B cell (primary cell): ENCODE data around the gene BANP. TPM values are rescaled to one million over a fixed set of nuclear protein-coding genes. Genes with fewer than 3 reads are reported as not detected.
A peak's percentile ranks its signal among the peaks of the same experiment; 100 is the strongest.

Experiments
- ATAC-seq: fragments of 200-7000 bp; cut with Tn5 transposase; one replicate; pipeline ENCODE4 v1.10.0; 2021; ENCODE audit warnings: low read depth, mild to moderate bottlenecking, moderate number of reproducible peaks, moderate library complexity
- CTCF ChIA-PET: fragments of 350-600 bp; sonication (Branson Sonifier 250); formaldehyde crosslinking; loops from one replicate; lab custom pipeline; 2021; ENCODE audit warnings: antibody characterized with exemption, inconsistent platforms; lab: Charles Lee
- POLR2A ChIA-PET: fragments of 350-600 bp; sonication (Branson Sonifier 250); formaldehyde crosslinking; loops from one replicate; lab custom pipeline; 2021; ENCODE audit warnings: antibody characterized with exemption; lab: Charles Lee
- DNase-seq: peaks from one replicate; pipeline ENCODE4 v3.0.0; 2013
- H2AFZ ChIP-seq: 2 replicates; pipeline ENCODE4 v1.6.1; 2012; ENCODE audit warnings: mild to moderate bottlenecking, low read depth, low read length; ENCODE audit not compliant: insufficient read depth, poor library complexity, severe bottlenecking
- H3K27ac ChIP-seq, 2 donors: 1 replicate in 1 of 2; 2 replicates in 1 of 2; pipeline ENCODE4 v1.5.1; 2012 to 2013; ENCODE audit warnings: low read length in 2 of 2, mild to moderate bottlenecking in 2 of 2, moderate library complexity in 1 of 2
- H3K27me3 ChIP-seq, 4 experiments: fragments of 200-600 bp in 1 of 4; sonication (generic) in 1 of 4; replicated peaks in 1 of 4; 1 replicate in 2 of 4; 2 replicates in 2 of 4; pipeline versions ENCODE4 v1.6.1 to v1.7.0; 2013 to 2016; ENCODE audit warnings: low read length in 3 of 4, mild to moderate bottlenecking in 2 of 4, mixed read lengths in 1 of 4, moderate library complexity in 1 of 4; ENCODE audit not compliant: insufficient read depth in 4 of 4, control insufficient read depth in 3 of 4; ENCODE audit errors: control extremely low read depth in 1 of 4
- H3K36me3 ChIP-seq, 2 experiments: replicated peaks in 1 of 2; 1 replicate in 1 of 2; 2 replicates in 1 of 2; pipeline versions ENCODE4 v1.6.1 to v1.7.1; 2013; ENCODE audit warnings: low read length in 1 of 2; ENCODE audit not compliant: insufficient read depth in 2 of 2, control insufficient read depth in 1 of 2; ENCODE audit errors: control extremely low read depth in 1 of 2, extremely low read depth in 1 of 2
- H3K4me1 ChIP-seq, 2 donors: fragments of 200-600 bp in 1 of 2; sonication (generic) in 1 of 2; 1 replicate in 1 of 2; 2 replicates in 1 of 2; pipeline versions ENCODE4 v1.5.1 to v1.6.1; 2013 to 2017; ENCODE audit warnings: low read length in 2 of 2; ENCODE audit not compliant: control insufficient read depth in 2 of 2, insufficient read depth in 2 of 2
- H3K4me2 ChIP-seq: replicated peaks from 2 replicates; pipeline ENCODE3; 2012; ENCODE audit warnings: mild to moderate bottlenecking, low read depth, low read length; ENCODE audit not compliant: poor library complexity, severe bottlenecking
- H3K4me3 ChIP-seq, 5 experiments: fragments of 200-600 bp in 1 of 5; sonication (generic) in 1 of 5; 1 replicate in 3 of 5; 2 replicates in 2 of 5; pipeline versions ENCODE4 v1.5.1 to v1.7.0; 2011 to 2016; ENCODE audit warnings: low read length in 4 of 5, mild to moderate bottlenecking in 4 of 5, low read depth in 2 of 5, control low read depth in 1 of 5, moderate library complexity in 1 of 5; ENCODE audit not compliant: insufficient read depth in 1 of 5; ENCODE audit errors: control extremely low read depth in 1 of 5, extremely low read depth in 1 of 5
- H3K79me2 ChIP-seq: fragments of 200-600 bp; sonication (generic); one replicate; pipeline ENCODE4 v1.6.0; 2016; ENCODE audit warnings: low read length; ENCODE audit not compliant: control insufficient read depth, insufficient read depth
- H3K9ac ChIP-seq: fragments of 200-600 bp; sonication (generic); 2 replicates; pipeline ENCODE4 v1.6.1; 2017; ENCODE audit warnings: mild to moderate bottlenecking, low read length, moderate library complexity
- H3K9me3 ChIP-seq, 3 donors: one replicate each; pipeline versions ENCODE4 v1.6.1 to v1.7.1; 2013; ENCODE audit warnings: low read length in 2 of 3; ENCODE audit not compliant: control insufficient read depth in 2 of 3, insufficient read depth in 1 of 3; ENCODE audit errors: control extremely low read depth in 1 of 3
- H4K20me1 ChIP-seq: 2 replicates; pipeline ENCODE4 v1.6.0; 2012; ENCODE audit warnings: mild to moderate bottlenecking, low read length; ENCODE audit not compliant: insufficient read depth, control insufficient read depth, poor library complexity, severe bottlenecking
- H3K27ac Mint-ChIP-seq: one replicate; pipeline ENCODE4 v1.8.0; 2021; ENCODE audit warnings: mixed read lengths
- H3K27me3 Mint-ChIP-seq: one replicate; pipeline ENCODE4 v1.8.0; 2021; ENCODE audit warnings: mixed read lengths
- H3K4me1 Mint-ChIP-seq: one replicate; pipeline ENCODE4 v1.8.0; 2021; ENCODE audit warnings: mixed read lengths
- H3K4me3 Mint-ChIP-seq: one replicate; pipeline ENCODE4 v1.8.0; 2021; ENCODE audit warnings: mixed read lengths
- H3K9me3 Mint-ChIP-seq: one replicate; pipeline ENCODE4 v1.8.0; 2022; ENCODE audit warnings: mixed read lengths; ENCODE audit not compliant: insufficient read depth
- CTCF ChIP-seq: fragments of 200-600 bp; IDR thresholded peaks from one replicate; pipeline ENCODE4 v1.8.0; 2022; ENCODE audit warnings: antibody characterized with exemption, mild to moderate bottlenecking
- EZH2 ChIP-seq: IDR thresholded peaks from 2 replicates; pipeline ENCODE4 v1.6.1; 2012; ENCODE audit warnings: borderline replicate concordance, low read depth, mild to moderate bottlenecking, moderate library complexity, low read length; ENCODE audit not compliant: insufficient read depth, poor library complexity, severe bottlenecking
- WGBS: methylation state at CpG from one replicate; pipeline ENCODE4 v1.1.5; 2013; ENCODE audit warnings: missing lambda C conversion rate; ENCODE audit not compliant: insufficient coverage; 5-methylcytosine and 5-hydroxymethylcytosine counted together
- intact Hi-C: fragments of 100-400 bp; cut with micrococcal nuclease; formaldehyde crosslinking; loops from one replicate; pipeline ENCODE4 v1.10.0; 2022
- polyA plus RNA-seq: library from polyadenylated mRNA; depleted of rRNA; stranded (reverse); fragments of >200 nt; gene quantifications from 2 replicates; pipeline ENCODE4 v1.2.3, GENCODE V29; 2012
- total RNA-seq, 2 donors: library from RNA; stranded (reverse); fragments of 120-200 nt in 1 of 2; gene quantifications; 1 replicate in 1 of 2; 2 replicates in 1 of 2; pipeline versions ENCODE4 v1.2.3 to v1.2.4, GENCODE V29; 2013 to 2022

The BANP gene
- total and polyA plus RNA-seq, 2 donors (not counting 1 experiment from before 2014, with no cell fraction given), result 44.4 to 181 TPM

GRCh38 chr16:87929986-87930385 lies 21.2 kb upstream of the BANP start:
- H3K4me3 Mint-ChIP-seq, result no peak overlapping the region
- ATAC-seq, result no peak
- no peaks in the 10 kb centered on the region for H3K79me2 ChIP-seq
- H3K4me1 ChIP-seq, result peaks cover 21 to 25% of the 10 kb centered on the region in 2 donors
- DNase-seq, result no peak
- no peak overlapping the region for H3K27ac Mint-ChIP-seq
- H3K9me3 ChIP-seq, result peaks cover 0 to 2% (median 0%) of the 10 kb centered on the region in 3 donors
- H3K27ac ChIP-seq, result no peak overlapping the region
- no peaks in the 10 kb centered on the region for H3K9me3 Mint-ChIP-seq
- H3K4me2 ChIP-seq, result no peak overlapping the region
- 96% methylated on average over 5 of the region's 7 CpGs for WGBS
- POLR2A ChIA-PET, result no interaction called here
- no peaks in the 10 kb centered on the region for H3K36me3 ChIP-seq
- TF ChIP-seq CTCF (no peak), EZH2 (no peak)
- H2AFZ ChIP-seq, result no peak overlapping the region
- CTCF ChIA-PET, result interaction anchor here (0.9 to 1.4 kb wide), 3 partner anchors 80 to 508 kb away, joined by 3 to 5 read pairs (median 3); no protein-coding TSS in a partner anchor
- intact Hi-C loops, result no loop called here
- H3K27me3 Mint-ChIP-seq, result peaks cover 5% of the 10 kb centered on the region
- H3K4me1 Mint-ChIP-seq, result peaks cover 21% of the 10 kb centered on the region
- no peak overlapping the region for H3K9ac ChIP-seq
- no peaks in the 10 kb centered on the region for H4K20me1 ChIP-seq
- H3K4me3 ChIP-seq, result no peak overlapping the region
- H3K27me3 ChIP-seq, result peaks cover 0 to 2% (median 0%) of the 10 kb centered on the region in 4 experiments

- CTCF ChIA-PET, result interaction anchor here (0.7 to 1.4 kb wide), 5 partner anchors 26 to 508 kb away, joined by 3 to 5 read pairs (median 3); no protein-coding TSS in a partner anchor
- H3K9me3 ChIP-seq, result peaks cover 0 to 2% (median 0%) of the 10 kb centered on the region in 3 donors
Measured at GRCh38 chr16:87930456-87930855, 20.8 kb upstream of the BANP start.

More at GRCh38 chr16:87930456-87930855, 20.8 kb upstream of the BANP start:
- H3K9me3 Mint-ChIP-seq, result no peaks in the 10 kb centered on the region
- no peak overlapping the region for H3K4me2 ChIP-seq
- no peaks in the 10 kb centered on the region for H4K20me1 ChIP-seq
- no peak overlapping the region for H3K27ac Mint-ChIP-seq
- H3K27ac ChIP-seq, result no peak overlapping the region
- DNase-seq (no peak), ATAC-seq (peak; percentile 23)
- intact Hi-C loops, result no loop called here
- H3K9ac ChIP-seq, result no peak overlapping the region
- no peaks in the 10 kb centered on the region for H3K79me2 ChIP-seq
- TF ChIP-seq EZH2, result no peak
- peak; percentile 22 for TF ChIP-seq CTCF
- 69% methylated on average over 10 of the region's 11 CpGs for WGBS
- H3K4me3 ChIP-seq, result no peak overlapping the region
- H3K4me1 Mint-ChIP-seq, result peaks cover 21% of the 10 kb centered on the region
- H3K4me3 Mint-ChIP-seq, result no peak overlapping the region
- H3K4me1 ChIP-seq, result peaks cover 16 to 25% of the 10 kb centered on the region in 2 donors
- peaks cover 5% of the 10 kb centered on the region for H3K27me3 Mint-ChIP-seq
- POLR2A ChIA-PET, result no interaction called here
- no peak overlapping the region for H2AFZ ChIP-seq
- H3K36me3 ChIP-seq, result no peaks in the 10 kb centered on the region
- peaks cover 0 to 2% (median 0%) of the 10 kb centered on the region in 4 experiments for H3K27me3 ChIP-seq
